Lower leg skin (tissue), 3 donors: ENCODE results near the gene SKI.

ENCODE experiments used
- CTCF ChIP-seq, 3 donors: fragments of 450-650 bp; IDR thresholded peaks; one replicate each; pipeline ENCODE4 v1.5.1; 2016; ENCODE audit warnings: antibody characterized with exemption in 3 of 3, mild to moderate bottlenecking in 3 of 3, moderate library complexity in 2 of 3
- POLR2A ChIP-seq, 2 donors: fragments of 450-650 bp; IDR thresholded peaks; one replicate each; pipeline ENCODE4 v1.6.1; 2016 to 2017; ENCODE audit warnings: antibody characterized with exemption in 2 of 2, mild to moderate bottlenecking in 1 of 2, moderate library complexity in 1 of 2

GRCh38 chr1:2353551-2354438 is 125.7 kb downstream of the SKI start:
- no peak for TF ChIP-seq CTCF (IDR thresholded peaks at IDR 0.05)
- TF ChIP-seq POLR2A (IDR thresholded peaks at IDR 0.05): no peak
